ENCODE results near the gene PLEKHM1.
"Not testable (repeated sequence)": the region's sequence is repeated elsewhere in the genome, so short reads cannot be mapped to it uniquely, and the experiment has no call there.

The PLEKHM1 gene

GRCh38 chr17:45441526-45442310, 48.8 kb downstream of the PLEKHM1 start:
- in situ Hi-C loops (cut with MboI; ENCODE audit: low sequenced_read_pairs) = no loop called here

DNA sequence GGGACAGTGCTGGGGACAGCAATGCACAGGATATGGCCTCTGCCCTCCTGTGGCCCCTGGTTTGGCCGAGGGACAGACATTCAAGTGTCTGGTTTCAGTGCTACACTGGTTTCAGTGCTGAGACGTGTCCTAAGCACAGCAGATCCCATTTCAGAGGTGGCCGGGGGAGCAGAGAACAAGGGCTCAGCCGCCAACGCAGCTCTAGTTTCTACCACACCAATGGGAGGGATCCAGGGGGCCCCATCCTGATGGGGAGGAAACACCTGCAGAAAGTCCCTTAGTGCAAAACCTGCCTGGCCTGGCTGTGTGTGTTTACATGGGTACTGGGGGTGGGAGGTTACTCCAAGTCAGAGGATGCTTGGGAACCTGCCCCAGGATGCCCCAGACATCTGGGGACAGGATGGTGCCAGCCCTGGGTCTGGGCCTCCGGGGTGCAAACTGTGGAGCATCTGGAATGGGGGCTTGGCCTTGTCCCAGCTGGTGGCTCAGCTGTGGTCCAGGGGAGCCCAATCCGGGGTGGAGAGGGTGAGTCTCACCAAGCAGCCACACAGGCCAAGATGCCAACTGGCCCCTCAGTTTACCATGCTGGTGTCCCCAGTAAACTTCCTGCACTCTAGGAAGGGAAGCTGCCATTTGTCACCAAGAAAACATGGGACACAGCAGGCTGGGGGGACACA, 49.5 kb downstream of the PLEKHM1 start:
- in situ Hi-C loops (cut with MboI; ENCODE audit: low sequenced_read_pairs) = not testable (repeated sequence)

- in situ Hi-C loops (cut with MboI; ENCODE audit: low sequenced_read_pairs) = no loop called here
These were observed 50.3 kb downstream of the PLEKHM1 start for GRCh38 chr17:45440161-45440778.

DNA sequence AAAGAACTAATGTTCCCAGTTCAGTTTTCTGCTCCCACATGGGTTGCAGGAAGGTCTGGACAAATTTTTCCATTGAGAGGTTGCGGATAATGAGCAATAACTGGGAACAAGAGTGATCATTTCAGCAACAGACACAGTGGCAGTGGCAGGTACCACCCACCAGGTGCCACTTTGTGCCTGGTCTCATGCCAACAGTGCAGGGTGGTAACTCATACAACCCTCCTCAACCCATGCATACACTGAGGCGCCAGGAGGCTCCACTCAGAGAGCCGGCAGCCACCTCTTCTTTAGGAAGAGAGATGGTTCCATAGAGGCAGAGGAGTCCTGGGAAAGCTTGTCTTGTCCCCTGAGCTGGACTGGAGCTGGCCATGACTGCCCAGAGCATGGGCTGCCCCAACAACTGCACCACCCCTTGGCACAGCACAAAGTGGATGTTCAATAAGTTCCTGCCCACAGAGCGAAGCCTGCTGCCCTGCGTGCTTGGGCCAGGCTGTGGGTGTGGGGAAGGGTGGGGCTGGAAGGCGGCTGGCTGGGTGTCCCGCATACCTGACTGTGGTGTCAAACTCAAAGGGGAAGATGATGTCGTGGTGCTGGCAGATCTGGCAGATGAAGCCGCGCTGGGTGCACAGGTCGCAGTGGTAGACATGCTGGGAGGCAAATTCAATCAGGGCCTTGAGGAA, 51.5 kb downstream of the PLEKHM1 start:
- in situ Hi-C loops (cut with MboI; ENCODE audit: low sequenced_read_pairs) = no loop called here

DNA sequence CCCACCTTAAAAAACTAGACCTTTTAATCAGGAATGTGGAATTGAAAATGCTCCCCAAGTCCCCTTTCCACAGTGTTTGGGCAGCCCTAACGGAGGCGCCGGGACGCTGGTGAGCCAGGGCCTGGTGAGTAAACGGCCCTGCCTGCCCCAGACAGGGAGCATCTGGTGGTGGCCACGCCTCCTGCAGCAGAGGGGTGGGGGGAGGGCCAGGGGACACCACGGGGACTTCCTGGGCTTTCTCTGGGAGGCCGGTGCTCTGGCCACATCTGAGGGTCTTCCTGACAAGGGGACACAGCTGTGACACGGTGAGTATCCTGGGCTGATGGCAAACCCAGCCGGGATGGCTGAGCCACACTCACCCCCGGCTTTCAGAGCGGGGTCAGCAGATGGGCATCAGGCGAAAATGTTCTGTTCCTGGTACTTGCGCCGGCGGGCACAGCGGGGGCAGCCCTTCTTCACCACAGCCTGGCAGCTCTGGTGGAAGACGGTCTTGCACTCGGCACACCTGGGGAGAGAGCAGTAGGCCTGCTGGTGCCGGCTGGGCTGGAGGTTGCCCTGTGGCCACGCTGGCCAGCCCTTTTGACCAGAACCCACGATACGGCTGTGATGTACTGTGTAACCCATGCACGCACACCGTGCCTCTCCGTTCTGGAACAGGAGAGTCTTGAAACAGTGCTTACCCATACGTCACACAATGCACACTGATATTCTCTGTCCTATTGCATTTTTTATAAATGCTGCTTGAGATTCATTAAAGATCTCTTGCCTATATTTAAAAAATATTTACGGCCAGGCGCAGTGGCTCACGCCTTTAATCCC, 52.8 kb downstream of the PLEKHM1 start:
- in situ Hi-C loops (cut with MboI; ENCODE audit: low sequenced_read_pairs) = no loop called here

GRCh38 chr17:45436625-45437464, 53.7 kb downstream of the PLEKHM1 start:
- in situ Hi-C loops (cut with MboI; ENCODE audit: low sequenced_read_pairs) = no loop called here

GRCh38 chr17:45436161-45436560, 54.4 kb downstream of the PLEKHM1 start:
- in situ Hi-C loops (cut with MboI; ENCODE audit: low sequenced_read_pairs) = no loop called here

- in situ Hi-C loops (cut with MboI; ENCODE audit: low sequenced_read_pairs) = no loop called here
These were observed 55.0 kb downstream of the PLEKHM1 start for GRCh38 chr17:45435481-45435880.

DNA sequence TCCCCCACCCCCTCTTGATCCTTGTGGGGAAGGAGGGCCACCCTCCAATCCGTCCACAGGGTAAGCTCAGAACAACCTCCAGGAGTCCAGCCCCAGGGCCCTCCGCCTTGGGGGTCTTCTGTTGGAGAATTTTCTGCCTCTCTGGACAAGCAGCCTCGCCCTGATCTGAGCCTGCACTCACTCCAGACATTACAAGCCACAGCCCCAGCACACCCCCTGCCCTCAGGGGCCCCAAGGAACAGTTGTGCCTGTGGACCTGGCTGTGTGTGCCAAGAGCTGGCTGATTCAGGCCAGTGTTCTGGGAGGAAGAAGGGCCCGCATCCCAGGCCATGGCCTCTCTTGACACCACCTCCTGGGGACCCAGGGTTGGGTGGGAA, 57.4 kb downstream of the PLEKHM1 start:
- in situ Hi-C loops (cut with MboI; ENCODE audit: low sequenced_read_pairs) = no loop called here

GRCh38 chr17:45432405-45433158, 57.9 kb downstream of the PLEKHM1 start, which contains the start of gene ARHGAP27:
Gene ARHGAP27 (minus strand): TSS chr17:45432870. CDS start chr17:45430279, 2,591 bp downstream.
- in situ Hi-C loops (cut with MboI; ENCODE audit: low sequenced_read_pairs) = no loop called here

DNA sequence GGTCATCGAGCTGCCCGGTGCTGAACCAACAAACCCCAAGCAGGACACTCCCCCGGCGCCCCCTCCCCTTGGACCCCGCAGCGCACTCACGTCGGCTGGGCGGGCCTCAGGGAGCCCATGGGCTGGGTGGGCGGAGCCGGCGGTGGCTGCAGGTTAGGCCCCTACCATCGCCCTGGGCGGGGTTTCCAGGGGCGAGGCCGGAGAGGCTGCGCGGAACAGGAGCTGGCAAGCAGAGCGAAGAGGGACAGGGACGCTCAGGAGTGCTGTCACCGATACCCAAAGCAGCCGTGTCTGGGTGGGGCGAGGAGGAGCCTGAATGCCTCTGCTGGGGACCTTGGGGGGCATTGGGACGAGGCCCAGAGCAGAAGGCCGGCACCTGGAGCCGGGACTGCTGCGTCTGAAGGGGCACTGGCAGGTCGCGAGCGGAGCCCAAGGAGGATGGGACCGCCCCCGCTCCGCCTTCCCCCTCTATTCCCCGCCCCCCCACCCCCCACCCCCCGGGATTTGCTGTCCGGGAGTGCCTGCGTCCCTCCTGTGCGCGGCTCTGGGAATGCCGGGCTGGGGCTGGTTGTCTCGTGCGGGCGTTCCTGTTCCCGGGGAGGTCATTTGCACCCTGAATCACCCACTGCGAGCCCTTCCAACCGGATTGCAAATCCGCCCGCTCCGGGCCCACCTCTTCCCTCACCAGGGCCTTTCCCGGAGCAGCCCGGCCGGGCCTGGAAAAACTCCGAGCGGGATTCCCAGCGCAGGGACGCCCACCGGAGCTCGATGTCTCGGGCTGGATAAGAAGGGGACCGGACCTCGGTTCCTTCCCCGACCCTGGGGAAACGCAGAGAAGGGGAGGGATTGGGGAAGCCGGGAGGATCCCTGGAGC, 58.8 kb downstream of the PLEKHM1 start:
- in situ Hi-C loops (cut with MboI; ENCODE audit: low sequenced_read_pairs) = no loop called here

- in situ Hi-C loops (cut with MboI; ENCODE audit: low sequenced_read_pairs) = no loop called here
These were observed 59.6 kb downstream of the PLEKHM1 start for GRCh38 chr17:45430738-45431530.

DNA sequence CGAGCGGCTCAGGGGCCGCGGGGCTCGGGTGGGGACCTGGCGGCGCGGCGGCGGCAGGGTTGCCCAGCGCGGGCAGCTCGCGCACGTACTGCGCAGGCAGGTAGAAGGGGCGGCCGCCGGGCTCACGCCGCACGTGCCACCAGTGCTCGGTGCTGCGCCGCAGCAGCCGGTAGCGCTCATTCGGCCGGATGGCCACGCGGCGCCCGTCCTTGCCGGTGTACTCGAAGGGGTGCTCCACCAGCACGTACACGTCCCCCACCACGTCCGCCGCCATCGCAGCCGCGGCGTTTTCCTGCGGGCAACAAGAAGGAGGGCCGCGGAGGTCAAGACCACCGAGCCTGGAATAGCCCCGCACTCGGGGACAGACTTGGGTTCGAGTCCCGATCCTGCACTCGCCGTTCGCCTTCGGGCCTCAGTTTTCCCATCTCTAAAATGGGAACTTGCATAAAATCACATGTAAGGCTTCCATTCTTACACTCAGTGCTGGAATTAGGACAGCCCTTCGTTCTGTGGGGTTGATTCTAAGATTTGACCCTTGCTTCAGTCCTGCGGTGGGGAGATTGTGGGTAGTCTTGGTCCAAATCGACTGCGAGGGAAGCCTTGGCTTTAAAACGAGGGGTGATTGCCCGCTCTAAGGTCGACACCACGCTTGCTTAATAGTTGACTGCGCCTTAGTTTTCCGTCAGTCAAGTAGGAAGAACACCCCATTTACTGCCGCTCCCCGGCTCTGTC, 60.3 kb downstream of the PLEKHM1 start:
- in situ Hi-C loops (cut with MboI; ENCODE audit: low sequenced_read_pairs) = no loop called here

DNA sequence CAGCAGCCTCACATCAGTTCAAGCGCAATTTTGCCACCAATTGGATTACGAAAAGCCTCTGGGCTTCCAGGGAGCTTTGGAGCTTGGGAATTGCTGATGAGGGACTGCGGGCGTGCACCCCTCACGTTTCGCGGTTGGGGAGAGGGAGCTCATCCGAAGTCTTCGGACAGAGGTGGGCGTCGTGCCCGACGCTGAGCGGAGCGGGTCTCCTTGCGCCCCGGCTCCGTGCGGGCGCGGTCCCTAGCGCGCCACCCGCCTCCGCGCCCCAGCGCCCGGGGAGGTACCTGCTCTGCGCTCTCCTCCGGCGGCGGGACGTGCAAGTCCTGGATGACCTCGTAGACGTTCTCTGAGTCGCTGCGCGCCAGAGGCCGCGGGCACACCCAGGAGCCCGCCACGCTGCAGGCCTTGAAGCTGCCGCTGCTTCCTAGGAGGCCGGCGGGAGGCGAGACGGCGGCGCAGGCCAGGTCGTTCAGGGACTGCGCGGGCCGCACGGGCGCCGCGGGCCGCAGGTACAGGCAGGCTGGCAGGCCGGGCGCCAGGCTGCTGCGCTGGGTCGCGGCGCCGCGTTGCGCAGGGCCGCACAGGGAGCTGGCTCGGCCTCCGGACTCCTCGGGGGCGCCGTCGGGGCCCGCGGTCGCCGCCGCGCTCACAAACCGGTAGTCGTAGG, 61.0 kb downstream of the PLEKHM1 start:
- in situ Hi-C loops (cut with MboI; ENCODE audit: low sequenced_read_pairs) = no loop called here

DNA sequence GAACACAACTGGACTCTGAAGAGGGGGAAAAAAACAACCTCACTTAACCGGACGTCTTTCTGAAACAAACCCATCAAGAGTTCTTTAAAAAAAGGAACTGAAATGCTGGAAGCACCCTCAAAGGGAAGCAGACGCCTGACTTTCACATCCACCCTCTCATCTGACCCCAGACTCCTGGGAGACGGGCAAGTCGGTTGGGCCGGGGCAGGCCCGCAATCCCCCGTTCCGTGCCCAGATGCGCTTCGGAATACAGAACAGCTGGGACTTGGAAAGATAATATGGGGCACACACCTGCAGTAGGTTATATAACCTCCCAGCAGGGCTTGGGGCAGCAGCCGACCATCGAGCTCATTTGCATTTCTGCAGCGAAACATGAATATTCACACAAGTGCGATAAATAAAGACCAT, 61.6 kb downstream of the PLEKHM1 start:
- in situ Hi-C loops (cut with MboI; ENCODE audit: low sequenced_read_pairs) = no loop called here

DNA sequence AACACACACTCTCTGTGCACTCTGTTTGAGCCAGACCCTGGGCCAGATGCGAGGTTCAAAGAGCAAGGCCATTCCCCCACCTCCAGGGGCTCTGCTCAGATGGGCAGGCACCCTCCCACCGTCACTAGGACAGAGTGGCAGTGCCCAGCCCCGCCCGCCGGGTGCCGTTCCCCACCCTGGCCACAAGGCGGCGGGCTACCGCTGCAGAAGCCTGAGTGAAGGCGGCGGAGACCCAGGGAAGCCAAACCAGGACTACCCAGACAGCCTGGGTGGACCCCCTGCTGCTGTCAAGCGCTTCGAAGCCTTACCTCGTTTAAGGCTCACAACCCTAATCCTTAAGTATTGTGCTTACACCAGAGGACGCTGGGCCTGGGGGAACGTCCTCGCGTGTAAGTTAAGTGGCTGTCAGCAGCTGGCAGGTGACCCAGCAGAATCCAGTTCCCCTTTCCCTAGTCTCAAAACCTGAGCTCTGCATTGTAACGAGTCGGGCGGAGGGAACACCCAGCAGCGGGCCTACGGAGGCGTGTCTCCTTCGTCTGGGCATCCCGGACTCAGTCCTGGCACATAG, 62.4 kb downstream of the PLEKHM1 start:
- in situ Hi-C loops (cut with MboI; ENCODE audit: low sequenced_read_pairs) = no loop called here
